Subcutaneous abdominal adipose tissue (tissue), 5 donors: Measurements from ENCODE around the gene CD48.
A peak's percentile ranks its signal among the peaks of the same experiment; 100 is the strongest.

Experiments
- H3K27ac ChIP-seq: one replicate; pipeline ENCODE4 v1.7.0; 2013; ENCODE audit warnings: low read depth, mild to moderate bottlenecking, inconsistent platforms, low read length, moderate library complexity
- H3K27me3 ChIP-seq, 5 donors: one replicate each; pipeline ENCODE4 v1.7.0; 2013; ENCODE audit warnings: low read length in 5 of 5, inconsistent platforms in 1 of 5; ENCODE audit not compliant: control insufficient read depth in 5 of 5, insufficient read depth in 4 of 5
- H3K36me3 ChIP-seq, 5 donors: one replicate each; pipeline ENCODE4 v1.7.0; 2013; ENCODE audit warnings: low read length in 5 of 5; ENCODE audit not compliant: control insufficient read depth in 5 of 5, insufficient read depth in 5 of 5
- H3K4me1 ChIP-seq, 5 donors: one replicate each; pipeline ENCODE4 v1.7.0; 2013; ENCODE audit warnings: low read length in 5 of 5, mild to moderate bottlenecking in 3 of 5, moderate library complexity in 1 of 5; ENCODE audit not compliant: control insufficient read depth in 5 of 5, insufficient read depth in 5 of 5
- H3K4me3 ChIP-seq, 5 donors: one replicate each; pipeline ENCODE4 v1.7.0; 2013; ENCODE audit warnings: low read length in 5 of 5, low read depth in 1 of 5
- H3K9ac ChIP-seq, 5 donors: one replicate each; pipeline ENCODE4 v1.7.0; 2013; ENCODE audit warnings: low read length in 5 of 5, mild to moderate bottlenecking in 4 of 5, moderate library complexity in 3 of 5
- H3K9me3 ChIP-seq, 5 donors: one replicate each; pipeline ENCODE4 v1.7.0; 2013; ENCODE audit warnings: low read length in 5 of 5; ENCODE audit not compliant: control insufficient read depth in 5 of 5
- donor health status: healthy.
- donor health status: healthy.
- donor health status: healthy.
- donor health status: healthy.
- donor health status: healthy.

Gene CD48

GRCh38 chr1:160711602-160712311 is at the start of gene CD48:
Gene CD48 (minus strand): TSS chr1:160711822. CDS start chr1:160711763, 59 bp downstream.
- H3K27me3 ChIP-seq: peaks cover 0 to 3% (median 0%) of the 10 kb centered on the region in 5 donors
- peak within 1 kb of the TSS in 3 of 5 donors; percentile 36 to 47 (median 37) for H3K4me3 ChIP-seq
- H3K27ac ChIP-seq: no peak within 1 kb of the TSS
- H3K36me3 ChIP-seq: no peaks in the 10 kb centered on the region
- peak within 1 kb of the TSS in 1 of 5 donors; percentile 31 for H3K9ac ChIP-seq
- no peaks in the 10 kb centered on the region for H3K9me3 ChIP-seq
- H3K4me1 ChIP-seq: peaks cover 0 to 27% (median 4%) of the 10 kb centered on the region in 5 donors

GRCh38 chr1:160761046-160761445 is 49.4 kb upstream of the CD48 start:
- Histone ChIP-seq H3K9me3 (no peaks in the 10 kb centered on the region), H3K4me1 (no peaks in the 10 kb centered on the region), H3K27ac (no peak overlapping the region), H3K4me3 (no peak overlapping the region), H3K27me3 (no peaks in the 10 kb centered on the region), H3K36me3 (no peaks in the 10 kb centered on the region), H3K9ac (no peak overlapping the region)

- H3K27me3 ChIP-seq: no peaks in the 10 kb centered on the region
- no peaks in the 10 kb centered on the region for H3K36me3 ChIP-seq
- H3K27ac ChIP-seq: no peak overlapping the region
- H3K4me1 ChIP-seq: no peaks in the 10 kb centered on the region
- no peaks in the 10 kb centered on the region for H3K9me3 ChIP-seq
- H3K4me3 ChIP-seq: no peak overlapping the region
- H3K9ac ChIP-seq: no peak overlapping the region
These were observed 48.1 kb upstream of the CD48 start for GRCh38 chr1:160759740-160760139.

GRCh38 chr1:160758521-160758920 is 46.9 kb upstream of the CD48 start:
- H3K27me3 ChIP-seq: no peaks in the 10 kb centered on the region
- no peaks in the 10 kb centered on the region for H3K9me3 ChIP-seq
- no peaks in the 10 kb centered on the region for H3K36me3 ChIP-seq
- no peaks in the 10 kb centered on the region for H3K4me1 ChIP-seq
- no peak overlapping the region for H3K9ac ChIP-seq
- H3K4me3 ChIP-seq: no peak overlapping the region
- H3K27ac ChIP-seq: no peak overlapping the region

- H3K27me3 ChIP-seq: peaks cover 0 to 5% (median 0%) of the 10 kb centered on the region in 5 donors
- H3K9me3 ChIP-seq: no peaks in the 10 kb centered on the region
- H3K27ac ChIP-seq: no peak overlapping the region
- no peak overlapping the region for H3K4me3 ChIP-seq
- no peaks in the 10 kb centered on the region for H3K36me3 ChIP-seq
- no peaks in the 10 kb centered on the region for H3K4me1 ChIP-seq
- H3K9ac ChIP-seq: no peak overlapping the region
These were observed 45.2 kb upstream of the CD48 start for GRCh38 chr1:160756849-160757201.

- Histone ChIP-seq H3K4me1 (no peaks in the 10 kb centered on the region), H3K36me3 (no peaks in the 10 kb centered on the region), H3K27me3 (peaks cover 0 to 5% (median 0%) of the 10 kb centered on the region in 5 donors), H3K9me3 (no peaks in the 10 kb centered on the region), H3K4me3 (no peak overlapping the region), H3K9ac (no peak overlapping the region), H3K27ac (no peak overlapping the region)
These were observed 44.6 kb upstream of the CD48 start for GRCh38 chr1:160755911-160756848.

GRCh38 chr1:160755461-160755860 is 43.8 kb upstream of the CD48 start:
- H3K4me3 ChIP-seq: no peak overlapping the region
- H3K4me1 ChIP-seq: no peaks in the 10 kb centered on the region
- no peak overlapping the region for H3K9ac ChIP-seq
- no peak overlapping the region for H3K27ac ChIP-seq
- H3K9me3 ChIP-seq: no peaks in the 10 kb centered on the region
- H3K36me3 ChIP-seq: no peaks in the 10 kb centered on the region
- H3K27me3 ChIP-seq: peaks cover 0 to 5% (median 0%) of the 10 kb centered on the region in 5 donors

GRCh38 chr1:160753594-160753993 is 42.0 kb upstream of the CD48 start:
- Histone ChIP-seq H3K36me3 (no peaks in the 10 kb centered on the region), H3K9ac (no peak overlapping the region), H3K27me3 (peaks cover 0 to 5% (median 4%) of the 10 kb centered on the region in 5 donors), H3K4me1 (no peaks in the 10 kb centered on the region), H3K4me3 (no peak overlapping the region), H3K27ac (no peak overlapping the region), H3K9me3 (no peaks in the 10 kb centered on the region)

- H3K4me1 ChIP-seq: no peaks in the 10 kb centered on the region
- H3K4me3 ChIP-seq: no peak overlapping the region
- H3K27ac ChIP-seq: no peak overlapping the region
These were observed 41.3 kb upstream of the CD48 start for GRCh38 chr1:160752924-160753323.

GRCh38 chr1:160752406-160752805 is 40.8 kb upstream of the CD48 start:
- no peaks in the 10 kb centered on the region for H3K36me3 ChIP-seq
- H3K4me1 ChIP-seq: no peaks in the 10 kb centered on the region
- H3K27me3 ChIP-seq: peaks cover 0 to 9% (median 4%) of the 10 kb centered on the region in 5 donors
- H3K9me3 ChIP-seq: no peaks in the 10 kb centered on the region
- H3K27ac ChIP-seq: no peak overlapping the region
- no peak overlapping the region for H3K4me3 ChIP-seq
- no peak overlapping the region for H3K9ac ChIP-seq

More at GRCh38 chr1:160752924-160753323, 41.3 kb upstream of the CD48 start:
- Histone ChIP-seq H3K36me3 (no peaks in the 10 kb centered on the region), H3K27me3 (peaks cover 0 to 9% (median 4%) of the 10 kb centered on the region in 5 donors), H3K9ac (no peak overlapping the region), H3K9me3 (no peaks in the 10 kb centered on the region)
